AG04449 (cell line): ENCODE data around the gene JAK1.

Experiments
- CTCF ChIA-PET: fragments of 350-600 bp; formaldehyde crosslinking; extraction: SDS; loops from one replicate; lab custom pipeline; 2021; ENCODE audit warnings: antibody characterized with exemption; lab: Yijun Ruan, JAX
- POLR2A ChIA-PET: fragments of 400-600, 350-600 bp; formaldehyde crosslinking; extraction: SDS; loops from one replicate; lab custom pipeline; 2020; ENCODE audit warnings: antibody characterized with exemption, inconsistent platforms; lab: Yijun Ruan, JAX
- DNase-seq: peaks from one replicate; pipeline ENCODE4 v3.0.0-alpha.2; 2010; ENCODE audit warnings: low read depth, low spot score
- H3K4me3 ChIP-seq: 2 replicates; pipeline ENCODE4 v1.5.1; 2011; ENCODE audit warnings: low read depth, mild to moderate bottlenecking, control low read depth, low read length
- CTCF ChIP-seq: IDR thresholded peaks from one replicate; pipeline ENCODE4 v1.5.1; 2011; ENCODE audit warnings: mild to moderate bottlenecking, moderate library complexity, low read length, control low read depth, inconsistent platforms; ENCODE audit not compliant: insufficient read depth; ENCODE audit errors: missing control alignments

The JAK1 gene

GRCh38 chr1:64962441-64962840 is 3.9 kb downstream of the JAK1 start:
- no peak for DNase-seq
- CTCF ChIA-PET: interaction anchor here (1.2 to 1.3 kb wide), 2 partner anchors 13 to 78 kb away, joined by 3 read pairs; no protein-coding TSS in a partner anchor
- POLR2A ChIA-PET: interaction anchor here (1.4 kb wide), 1 partner anchor 51 kb away, joined by 3 read pairs; no protein-coding TSS in a partner anchor
- H3K4me3 ChIP-seq: no peak overlapping the region
- no peak for TF ChIP-seq CTCF

DNA sequence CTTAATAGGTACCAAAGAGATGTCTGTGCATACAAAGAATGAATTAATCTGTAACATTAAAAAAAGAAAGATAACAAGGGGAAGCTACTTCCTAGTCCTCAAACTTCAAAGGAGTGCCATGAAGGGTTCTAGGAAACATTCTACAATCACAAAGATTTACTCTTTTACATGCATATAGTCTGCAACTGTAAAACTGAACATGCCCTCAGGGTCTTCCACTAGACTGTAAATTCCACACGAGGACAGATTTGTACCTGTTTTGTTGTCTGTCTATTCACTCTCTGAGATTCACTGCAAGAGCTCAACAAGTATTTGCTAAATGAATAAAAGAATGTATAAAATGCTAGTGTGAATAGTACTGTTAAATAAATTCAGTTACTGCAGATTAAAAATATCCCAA is 4.4 kb downstream of the JAK1 start:
- CTCF ChIA-PET: interaction anchor here (0.6 to 1.3 kb wide), 2 partner anchors 77 to 431 kb away, joined by 3 read pairs; no protein-coding TSS in a partner anchor
- POLR2A ChIA-PET: interaction anchor here (1.4 kb wide), 1 partner anchor 50 kb away, joined by 3 read pairs; no protein-coding TSS in a partner anchor
- no peak for TF ChIP-seq CTCF
- no peak for DNase-seq
- no peak overlapping the region for H3K4me3 ChIP-seq

DNA sequence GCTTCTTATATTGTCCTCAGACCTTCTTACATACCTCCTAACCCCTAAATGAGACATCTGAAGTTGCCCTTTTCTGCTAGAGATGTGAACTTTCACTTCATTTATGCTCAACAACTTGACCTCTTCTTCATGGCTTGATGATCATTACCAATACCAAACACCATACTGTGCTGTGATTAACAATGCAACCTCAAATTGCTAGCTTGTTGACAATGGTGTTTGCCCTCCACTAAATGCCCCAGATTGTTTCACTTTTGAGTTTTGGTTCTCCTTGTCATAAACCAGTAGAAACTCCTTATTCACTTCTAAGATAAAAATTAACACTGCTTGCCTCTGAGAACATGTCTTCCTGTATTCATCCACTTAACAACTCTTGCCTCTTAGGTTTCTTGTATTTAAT is 5.6 kb downstream of the JAK1 start:
- no peak for TF ChIP-seq CTCF
- no peak overlapping the region for H3K4me3 ChIP-seq
- ChIA-PET CTCF (no interaction called here), POLR2A (no interaction called here)
- DNase-seq: no peak

- TF ChIP-seq CTCF: no peak
- no peak for DNase-seq
- CTCF ChIA-PET: no interaction called here
- POLR2A ChIA-PET: interaction anchor here (0.7 kb wide), 1 partner anchor 40 kb away, joined by 3 read pairs; no protein-coding TSS in a partner anchor
- H3K4me3 ChIP-seq: no peak overlapping the region
Measured at GRCh38 chr1:64959986-64960385, 6.4 kb downstream of the JAK1 start.

GRCh38 chr1:64956733-64957441 is 9.5 kb downstream of the JAK1 start:
- CTCF ChIA-PET: no interaction called here
- POLR2A ChIA-PET: no interaction called here
- no peak for TF ChIP-seq CTCF
- H3K4me3 ChIP-seq: no peak overlapping the region
- DNase-seq: no peak

GRCh38 chr1:64956010-64956640 is 10.2 kb downstream of the JAK1 start:
- CTCF ChIA-PET: no interaction called here

More at GRCh38 chr1:64956010-64956640, 10.2 kb downstream of the JAK1 start:
- no peak for DNase-seq
- no peak for TF ChIP-seq CTCF
- H3K4me3 ChIP-seq: no peak overlapping the region
- POLR2A ChIA-PET: no interaction called here
